ENCODE data around the gene PCDHGA9. TPM values are rescaled to one million over a fixed set of nuclear protein-coding genes. Genes with fewer than 3 reads are reported as not detected.
A peak's percentile ranks its signal among the peaks of the same experiment; 100 is the strongest.

PCDHGA9 gene
- polyA plus RNA-seq, 1 donor (not counting 4 experiments of a cell fraction or from before 2014, with no cell fraction given): 0.28 TPM

- Histone ChIP-seq H3K9me1 (ENCODE audit: control insufficient read depth, extremely low read depth, insufficient read depth, low read length) (no peaks in the 10 kb centered on the region), H3K4me1 (ENCODE audit: control insufficient read depth, extremely low read depth, insufficient read depth, low read length) (no peaks in the 10 kb centered on the region), H3K27ac (ENCODE audit: control insufficient read depth, insufficient read depth, low read length) (no peak overlapping the region), H3K4me3 (ENCODE audit: control insufficient read depth in 2 of 3, extremely low read depth in 1 of 3, insufficient read depth in 2 of 3, low read depth in 1 of 3, low read length in 3 of 3) (no peak overlapping the region), H3K36me3 (ENCODE audit: control insufficient read depth in 2 of 2, extremely low read depth in 1 of 2, insufficient read depth in 2 of 2, low read length in 2 of 2) (no peaks in the 10 kb centered on the region), H3K9ac (ENCODE audit: control insufficient read depth, extremely low read depth, insufficient read depth, low read length) (no peak overlapping the region), H3K27me3 (ENCODE audit: control insufficient read depth, extremely low read depth, insufficient read depth, low read length) (peaks cover 19% of the 10 kb centered on the region), H3K79me2 (ENCODE audit: control insufficient read depth, insufficient read depth, low read length) (no peaks in the 10 kb centered on the region), H2AFZ (ENCODE audit: control insufficient read depth, low read length) (no peak overlapping the region), H3K9me3 (ENCODE audit: control insufficient read depth, low read depth, low read length) (peaks cover 12% of the 10 kb centered on the region), H4K20me1 (ENCODE audit: control insufficient read depth, extremely low read depth, insufficient read depth, low read length) (no peaks in the 10 kb centered on the region), H3K4me2 (ENCODE audit: control insufficient read depth, extremely low read depth, insufficient read depth, low read depth, low read length) (no peak overlapping the region)
- no peak for TF ChIP-seq EZH2 (IDR thresholded peaks at IDR 0.05; ENCODE audit: low read length)
- no peak for TF ChIP-seq CTCF (optimal IDR thresholded peaks at IDR 0.05 in 1 of 3, IDR thresholded peaks at IDR 0.05 in 1 of 3, conservative IDR thresholded peaks at IDR 0.05 in 1 of 3; ENCODE audit: extremely low read depth in 1 of 3, insufficient read depth in 2 of 3, low read length in 3 of 3)
- dilution Hi-C loops (cut with MboI; ENCODE audit: extremely low pct_ligation_motif_present, low sequenced_read_pairs): no loop called here
- DNase-seq (ENCODE audit: low read depth, low spot score) (no peak), FAIRE-seq (no peak)
These were observed 45.6 kb upstream of the PCDHGA9 start for GRCh38 chr5:141356950-141357349.

GRCh38 chr5:141359790-141360426 is 42.7 kb upstream of the PCDHGA9 start, which contains the start of gene PCDHGB2:
Gene PCDHGB2, plus strand, starts transcription at chr5:141359994. Its CDS starts 142 bp downstream, at chr5:141360136.
- Histone ChIP-seq H3K27me3 (ENCODE audit: control insufficient read depth, extremely low read depth, insufficient read depth, low read length) (peaks cover 34% of the 10 kb centered on the region), H3K4me2 (ENCODE audit: control insufficient read depth, extremely low read depth, insufficient read depth, low read depth, low read length) (peak within 1 kb of the TSS; percentile 18), H3K27ac (ENCODE audit: control insufficient read depth, insufficient read depth, low read length) (no peak within 1 kb of the TSS), H3K79me2 (ENCODE audit: control insufficient read depth, insufficient read depth, low read length) (no peaks in the 10 kb centered on the region), H2AFZ (ENCODE audit: control insufficient read depth, low read length) (no peak within 1 kb of the TSS), H3K9me1 (ENCODE audit: control insufficient read depth, extremely low read depth, insufficient read depth, low read length) (no peaks in the 10 kb centered on the region), H3K4me3 (ENCODE audit: control insufficient read depth in 2 of 3, extremely low read depth in 1 of 3, insufficient read depth in 2 of 3, low read depth in 1 of 3, low read length in 3 of 3) (no peak within 1 kb of the TSS), H4K20me1 (ENCODE audit: control insufficient read depth, extremely low read depth, insufficient read depth, low read length) (no peaks in the 10 kb centered on the region), H3K9ac (ENCODE audit: control insufficient read depth, extremely low read depth, insufficient read depth, low read length) (no peak within 1 kb of the TSS), H3K36me3 (ENCODE audit: control insufficient read depth in 2 of 2, extremely low read depth in 1 of 2, insufficient read depth in 2 of 2, low read length in 2 of 2) (no peaks in the 10 kb centered on the region), H3K9me3 (ENCODE audit: control insufficient read depth, low read depth, low read length) (peaks cover 15% of the 10 kb centered on the region), H3K4me1 (ENCODE audit: control insufficient read depth, extremely low read depth, insufficient read depth, low read length) (no peaks in the 10 kb centered on the region)
- peak in 2 of 3 experiments; percentile 4 to 28 for TF ChIP-seq CTCF (optimal IDR thresholded peaks at IDR 0.05 in 1 of 3, IDR thresholded peaks at IDR 0.05 in 1 of 3, conservative IDR thresholded peaks at IDR 0.05 in 1 of 3; ENCODE audit: extremely low read depth in 1 of 3, insufficient read depth in 2 of 3, low read length in 3 of 3)
- TF ChIP-seq EZH2 (IDR thresholded peaks at IDR 0.05; ENCODE audit: low read length): no peak
- FAIRE-seq: no peak
- dilution Hi-C loops (cut with MboI; ENCODE audit: extremely low pct_ligation_motif_present, low sequenced_read_pairs): no loop called here
- DNase-seq (ENCODE audit: low read depth, low spot score): no peak

Data from keratinocyte (primary cell).